ENCODE data around the gene TMEM18. TPM values are rescaled to one million over a fixed set of nuclear protein-coding genes. Genes with fewer than 3 reads are reported as not detected.
A peak's percentile ranks its signal among the peaks of the same experiment; 100 is the strongest.

Gene TMEM18
- total RNA-seq, 1 experiment from 2014 or later: 30.7 TPM

DNA sequence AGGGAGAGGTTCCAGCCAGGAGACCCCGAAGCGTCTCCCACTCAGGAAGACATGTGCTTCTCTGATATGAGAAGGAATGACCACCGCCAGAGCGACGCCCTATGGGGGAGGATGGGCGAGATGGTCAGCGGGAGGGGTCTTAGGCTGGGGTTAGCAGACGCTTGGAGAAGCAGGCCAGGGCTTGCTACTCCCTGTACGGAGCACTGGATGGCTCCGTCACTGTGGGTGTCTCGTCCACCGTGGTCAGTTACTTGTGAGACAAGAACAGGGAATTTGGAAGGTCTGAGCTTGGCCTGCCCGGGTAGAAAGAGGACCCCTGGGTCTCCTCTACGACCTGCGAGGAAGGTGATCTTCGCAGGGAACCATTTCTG is 39.8 kb downstream of the TMEM18 start:
- Histone ChIP-seq H3K4me2 (ENCODE audit: insufficient read depth, insufficient read length, low read length) (no peak overlapping the region), H3K9me3 (ENCODE audit: control insufficient read depth, low read depth, low read length) (no peaks in the 10 kb centered on the region), H4K8ac (replicated peaks; ENCODE audit: insufficient read length, low read depth, low read length) (no peak overlapping the region), H3T11ph (ENCODE audit: low read length) (no peak overlapping the region), H3K79me2 (ENCODE audit: insufficient read depth, low read length) (no peaks in the 10 kb centered on the region), H3K79me1 (ENCODE audit: insufficient read depth, low read depth, low read length, poor library complexity, severe bottlenecking) (no peaks in the 10 kb centered on the region), H2BK5ac (ENCODE audit: insufficient read length, low read length) (no peak overlapping the region), H2AFZ (ENCODE audit: low read length) (no peak overlapping the region), H3K4me1 (ENCODE audit: insufficient read depth, low read length) (0 out of 2 replicates have a peak, but pooled peaks cover 2% of the 10 kb centered on the region), H3K56ac (ENCODE audit: insufficient read length, low read depth, low read length) (no peak overlapping the region), H3K18ac (ENCODE audit: insufficient read length, low read depth, low read length) (no peak overlapping the region), H3K14ac (ENCODE audit: insufficient read depth, low read length) (no peak overlapping the region), H4K5ac (ENCODE audit: insufficient read length, low read depth, low read length) (no peak overlapping the region), H3K9ac (ENCODE audit: extremely low read depth, insufficient read length, low read length) (no peak overlapping the region), H4K20me1 (ENCODE audit: control insufficient read depth, insufficient read depth, insufficient read length) (no peaks in the 10 kb centered on the region), H3K27ac (ENCODE audit: insufficient read length, low read depth, low read length) (no peak overlapping the region), H4K91ac (ENCODE audit: insufficient read length, low read depth, low read length) (no peak overlapping the region), H2BK20ac (ENCODE audit: low read depth, low read length, poor library complexity, severe bottlenecking) (no peak overlapping the region), H3K4ac (ENCODE audit: low read depth, low read length) (no peak overlapping the region), H2BK15ac (ENCODE audit: low read depth, low read length) (no peak overlapping the region), H3K23ac (ENCODE audit: insufficient read length, low read depth, low read length) (no peak overlapping the region), H2BK12ac (ENCODE audit: insufficient read length, low read depth, low read length) (no peak overlapping the region), H2AK5ac (ENCODE audit: insufficient read length, low read length) (no peak overlapping the region), H2BK120ac (ENCODE audit: low read depth, low read length, poor library complexity, severe bottlenecking) (no peak overlapping the region), H3K27me3 (ENCODE audit: insufficient read depth, low read length) (peaks cover 2% of the 10 kb centered on the region; the same call in 1 of the 2 replicates), H3K23me2 (ENCODE audit: insufficient read length, low read depth, low read length, poor library complexity, severe bottlenecking) (no peaks in the 10 kb centered on the region)
- no peak for DNase-seq
- no CpG with 5 or more reads among the region's 16 CpGs for WGBS (ENCODE audit: extremely low coverage, insufficient read length, low lambda C conversion rate)
- peaks cover 30% of the 10 kb centered on the region for H3K27me3 Mint-ChIP-seq (ENCODE audit: low read depth)
- H3K9me3 Mint-ChIP-seq: peaks cover 13 to 14% of the 10 kb centered on the region in 2 experiments
- H3K36me3 Mint-ChIP-seq (ENCODE audit: insufficient read depth in 1 of 3, low read depth in 3 of 3): peaks cover 1 to 8% (median 4%) of the 10 kb centered on the region in 3 experiments; a peak in 6 of 7 replicates
- H3K27ac Mint-ChIP-seq: peak overlapping the region in 1 of 3 experiments; percentile 22; a peak in 1 of 7 replicates
- no peak overlapping the region for H3K4me3 Mint-ChIP-seq
- H3K4me1 Mint-ChIP-seq: peaks cover 8 to 11% of the 10 kb centered on the region in 2 experiments
- TF ChIP-seq, protein P1, sequence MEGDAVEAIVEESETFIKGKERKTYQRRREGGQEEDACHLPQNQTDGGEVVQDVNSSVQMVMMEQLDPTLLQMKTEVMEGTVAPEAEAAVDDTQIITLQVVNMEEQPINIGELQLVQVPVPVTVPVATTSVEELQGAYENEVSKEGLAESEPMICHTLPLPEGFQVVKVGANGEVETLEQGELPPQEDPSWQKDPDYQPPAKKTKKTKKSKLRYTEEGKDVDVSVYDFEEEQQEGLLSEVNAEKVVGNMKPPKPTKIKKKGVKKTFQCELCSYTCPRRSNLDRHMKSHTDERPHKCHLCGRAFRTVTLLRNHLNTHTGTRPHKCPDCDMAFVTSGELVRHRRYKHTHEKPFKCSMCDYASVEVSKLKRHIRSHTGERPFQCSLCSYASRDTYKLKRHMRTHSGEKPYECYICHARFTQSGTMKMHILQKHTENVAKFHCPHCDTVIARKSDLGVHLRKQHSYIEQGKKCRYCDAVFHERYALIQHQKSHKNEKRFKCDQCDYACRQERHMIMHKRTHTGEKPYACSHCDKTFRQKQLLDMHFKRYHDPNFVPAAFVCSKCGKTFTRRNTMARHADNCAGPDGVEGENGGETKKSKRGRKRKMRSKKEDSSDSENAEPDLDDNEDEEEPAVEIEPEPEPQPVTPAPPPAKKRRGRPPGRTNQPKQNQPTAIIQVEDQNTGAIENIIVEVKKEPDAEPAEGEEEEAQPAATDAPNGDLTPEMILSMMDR (conservative IDR thresholded peaks at IDR 0.05): no peak
